ENCODE data around the gene SMOC1. TPM values are rescaled to one million over a fixed set of nuclear protein-coding genes. Genes with fewer than 3 reads are reported as not detected.

The SMOC1 gene, protein sequence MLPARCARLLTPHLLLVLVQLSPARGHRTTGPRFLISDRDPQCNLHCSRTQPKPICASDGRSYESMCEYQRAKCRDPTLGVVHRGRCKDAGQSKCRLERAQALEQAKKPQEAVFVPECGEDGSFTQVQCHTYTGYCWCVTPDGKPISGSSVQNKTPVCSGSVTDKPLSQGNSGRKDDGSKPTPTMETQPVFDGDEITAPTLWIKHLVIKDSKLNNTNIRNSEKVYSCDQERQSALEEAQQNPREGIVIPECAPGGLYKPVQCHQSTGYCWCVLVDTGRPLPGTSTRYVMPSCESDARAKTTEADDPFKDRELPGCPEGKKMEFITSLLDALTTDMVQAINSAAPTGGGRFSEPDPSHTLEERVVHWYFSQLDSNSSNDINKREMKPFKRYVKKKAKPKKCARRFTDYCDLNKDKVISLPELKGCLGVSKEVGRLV
- total RNA-seq, result 4.4 TPM
- long read RNA-seq, result 0 reads

- no peaks in the 10 kb centered on the region for H3K9me3 ChIP-seq (replicated peaks)
- H3K4me1 ChIP-seq, result peaks cover 9% of the 10 kb centered on the region
- intact Hi-C loops (cut with micrococcal nuclease), result no loop called here
- H3K36me3 ChIP-seq, result no peaks in the 10 kb centered on the region
- H3K4me3 ChIP-seq, result peak within 1 kb of the TSS; percentile 56
- TF ChIP-seq, protein P1, sequence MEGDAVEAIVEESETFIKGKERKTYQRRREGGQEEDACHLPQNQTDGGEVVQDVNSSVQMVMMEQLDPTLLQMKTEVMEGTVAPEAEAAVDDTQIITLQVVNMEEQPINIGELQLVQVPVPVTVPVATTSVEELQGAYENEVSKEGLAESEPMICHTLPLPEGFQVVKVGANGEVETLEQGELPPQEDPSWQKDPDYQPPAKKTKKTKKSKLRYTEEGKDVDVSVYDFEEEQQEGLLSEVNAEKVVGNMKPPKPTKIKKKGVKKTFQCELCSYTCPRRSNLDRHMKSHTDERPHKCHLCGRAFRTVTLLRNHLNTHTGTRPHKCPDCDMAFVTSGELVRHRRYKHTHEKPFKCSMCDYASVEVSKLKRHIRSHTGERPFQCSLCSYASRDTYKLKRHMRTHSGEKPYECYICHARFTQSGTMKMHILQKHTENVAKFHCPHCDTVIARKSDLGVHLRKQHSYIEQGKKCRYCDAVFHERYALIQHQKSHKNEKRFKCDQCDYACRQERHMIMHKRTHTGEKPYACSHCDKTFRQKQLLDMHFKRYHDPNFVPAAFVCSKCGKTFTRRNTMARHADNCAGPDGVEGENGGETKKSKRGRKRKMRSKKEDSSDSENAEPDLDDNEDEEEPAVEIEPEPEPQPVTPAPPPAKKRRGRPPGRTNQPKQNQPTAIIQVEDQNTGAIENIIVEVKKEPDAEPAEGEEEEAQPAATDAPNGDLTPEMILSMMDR (IDR thresholded peaks at IDR 0.05; ENCODE audit: borderline replicate concordance), result no peak
- peaks cover 76% of the 10 kb centered on the region for H3K27me3 ChIP-seq (ENCODE audit: low read depth)
- DNase-seq, result no peak
- H3K27ac ChIP-seq (replicated peaks), result no peak within 1 kb of the TSS
Measured at GRCh38 chr14:69879175-69880043, at the start of gene SMOC1. Gene SMOC1 (plus strand): TSS chr14:69879416. CDS start chr14:69879679, 263 bp downstream.

DNA sequence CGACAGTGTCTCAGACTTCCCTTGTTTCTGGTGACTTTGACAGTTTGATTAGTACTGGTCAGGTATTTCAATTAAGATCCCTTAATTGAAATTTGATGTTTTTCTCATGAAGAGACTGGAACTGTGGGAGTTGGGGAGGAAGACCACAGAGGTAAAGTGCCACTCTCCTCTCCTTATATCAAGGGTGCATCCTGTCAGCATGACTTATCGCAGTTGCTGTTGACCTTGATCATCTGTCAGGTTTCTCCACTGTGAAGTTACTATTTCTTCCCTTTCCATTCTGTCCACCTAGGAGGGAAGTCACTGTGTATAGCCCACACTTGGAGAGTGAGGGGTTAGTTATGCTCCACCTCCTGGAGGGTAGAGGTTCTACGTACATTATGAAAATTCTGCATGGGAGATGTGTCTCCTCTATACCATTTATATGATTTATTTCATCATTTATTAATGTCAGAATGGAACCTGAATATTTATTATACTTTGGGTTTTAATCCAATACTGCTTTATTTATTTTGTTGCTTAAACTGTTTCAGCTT is 40.3 kb upstream of the SMOC1 start:
- no peaks in the 10 kb centered on the region for H3K9me3 ChIP-seq (replicated peaks)
- H3K36me3 ChIP-seq, result no peaks in the 10 kb centered on the region
- H3K4me1 ChIP-seq, result no peaks in the 10 kb centered on the region
- H3K4me3 ChIP-seq, result no peak overlapping the region
- TF ChIP-seq, protein P1 (IDR thresholded peaks at IDR 0.05; ENCODE audit: borderline replicate concordance), result no peak
- DNase-seq, result no peak
- peaks cover 70% of the 10 kb centered on the region for H3K27me3 ChIP-seq (ENCODE audit: low read depth)
- no peak overlapping the region for H3K27ac ChIP-seq (replicated peaks)
- intact Hi-C loops (cut with micrococcal nuclease), result no loop called here

GRCh38 chr14:69839661-69840060 is 39.6 kb upstream of the SMOC1 start:
- Histone ChIP-seq H3K9me3 (replicated peaks) (no peaks in the 10 kb centered on the region), H3K36me3 (no peaks in the 10 kb centered on the region), H3K27ac (replicated peaks) (no peak overlapping the region), H3K4me1 (no peaks in the 10 kb centered on the region), H3K27me3 (ENCODE audit: low read depth) (peaks cover 77% of the 10 kb centered on the region), H3K4me3 (no peak overlapping the region)
- TF ChIP-seq, protein P1 (IDR thresholded peaks at IDR 0.05; ENCODE audit: borderline replicate concordance), result no peak
- DNase-seq, result no peak
- intact Hi-C loops (cut with micrococcal nuclease), result no loop called here

GRCh38 chr14:69841656-69842055 is 37.6 kb upstream of the SMOC1 start:
- H3K4me3 ChIP-seq, result no peak overlapping the region
- DNase-seq, result no peak
- no peaks in the 10 kb centered on the region for H3K9me3 ChIP-seq (replicated peaks)
- peaks cover 82% of the 10 kb centered on the region for H3K27me3 ChIP-seq (ENCODE audit: low read depth)
- no peaks in the 10 kb centered on the region for H3K4me1 ChIP-seq
- no peak overlapping the region for H3K27ac ChIP-seq (replicated peaks)
- intact Hi-C loops (cut with micrococcal nuclease), result no loop called here
- TF ChIP-seq, protein P1 (IDR thresholded peaks at IDR 0.05; ENCODE audit: borderline replicate concordance), result no peak
- H3K36me3 ChIP-seq, result no peaks in the 10 kb centered on the region

GRCh38 chr14:69842686-69843420 is 36.4 kb upstream of the SMOC1 start:
- Histone ChIP-seq H3K9me3 (replicated peaks) (no peaks in the 10 kb centered on the region), H3K27ac (replicated peaks) (no peak overlapping the region), H3K4me1 (no peaks in the 10 kb centered on the region), H3K36me3 (no peaks in the 10 kb centered on the region), H3K27me3 (ENCODE audit: low read depth) (peaks cover 82% of the 10 kb centered on the region), H3K4me3 (no peak overlapping the region)
- DNase-seq, result no peak
- TF ChIP-seq, protein P1 (IDR thresholded peaks at IDR 0.05; ENCODE audit: borderline replicate concordance), result no peak
- intact Hi-C loops (cut with micrococcal nuclease), result no loop called here

All from left ventricle myocardium inferior (tissue), 1 donor.